Measurements from ENCODE around the gene SEMA3E. TPM values are rescaled to one million over a fixed set of nuclear protein-coding genes. Genes with fewer than 3 reads are reported as not detected.

Gene SEMA3E
- total and polyA plus RNA-seq, 7 donors, result 0.04 to 0.46 (median 0.27) TPM

- DNase-seq, result no peak
- no peaks in the 10 kb centered on the region for H3K27me3 ChIP-seq (ENCODE audit: insufficient read depth in 3 of 3, low read length in 2 of 3)
- no peak for TF ChIP-seq CTCF (IDR thresholded peaks at IDR 0.05)
- intact Hi-C loops (cut with DNase I), result no loop called here
- no peaks in the 10 kb centered on the region for H3K9me3 ChIP-seq
- H3K4me1 ChIP-seq, result no peaks in the 10 kb centered on the region
- WGBS, 3 donors, result 85 to 87% (median 86%) methylated on average over 2 of the region's 2 CpGs
- H3K4me3 ChIP-seq, result no peak overlapping the region
- H3K27ac ChIP-seq, result no peak overlapping the region
- no peaks in the 10 kb centered on the region for H3K36me3 ChIP-seq (ENCODE audit: insufficient read depth in 1 of 2, low read depth in 1 of 2)
- ATAC-seq, result no peak
Observed at GRCh38 chr7:83502636-83503035, 146.3 kb downstream of the SEMA3E start.

- DNase-seq (no peak), ATAC-seq (no peak)
- intact Hi-C loops (cut with DNase I), result no loop called here
- H3K4me3 ChIP-seq, result no peak overlapping the region
- H3K27ac ChIP-seq, result no peak overlapping the region
- no peaks in the 10 kb centered on the region for H3K27me3 ChIP-seq (ENCODE audit: insufficient read depth in 3 of 3, low read length in 2 of 3)
- 89 to 95% (median 91%) methylated on average over 2 of the region's 2 CpGs for WGBS, 3 donors
- H3K9me3 ChIP-seq, result no peaks in the 10 kb centered on the region
- no peaks in the 10 kb centered on the region for H3K4me1 ChIP-seq
- no peak for TF ChIP-seq CTCF (IDR thresholded peaks at IDR 0.05)
- H3K36me3 ChIP-seq (ENCODE audit: insufficient read depth in 1 of 2, low read depth in 1 of 2), result no peaks in the 10 kb centered on the region
Observed at GRCh38 chr7:83494683-83495082, 154.3 kb downstream of the SEMA3E start.

- 78 to 85% (median 81%) methylated on average over 3 of the region's 3 CpGs for WGBS, 3 donors
- TF ChIP-seq CTCF (IDR thresholded peaks at IDR 0.05), result no peak
- intact Hi-C loops (cut with DNase I), result no loop called here
Observed at GRCh38 chr7:83492802-83493201, 156.1 kb downstream of the SEMA3E start.

GRCh38 chr7:83487801-83488200 lies 161.1 kb downstream of the SEMA3E start:
- no peak for ATAC-seq

More at GRCh38 chr7:83492802-83493201, 156.1 kb downstream of the SEMA3E start:
- ATAC-seq, result no peak
- DNase-seq, result no peak
- Histone ChIP-seq H3K27ac (no peak overlapping the region), H3K27me3 (ENCODE audit: insufficient read depth in 3 of 3, low read length in 2 of 3) (no peaks in the 10 kb centered on the region), H3K4me3 (no peak overlapping the region), H3K9me3 (no peaks in the 10 kb centered on the region), H3K36me3 (ENCODE audit: insufficient read depth in 1 of 2, low read depth in 1 of 2) (no peaks in the 10 kb centered on the region), H3K4me1 (no peaks in the 10 kb centered on the region)

More at GRCh38 chr7:83487801-83488200, 161.1 kb downstream of the SEMA3E start:
- DNase-seq, result no peak
- H3K4me3 ChIP-seq, result no peak overlapping the region
- intact Hi-C loops (cut with DNase I), result no loop called here
- no peaks in the 10 kb centered on the region for H3K4me1 ChIP-seq
- no peaks in the 10 kb centered on the region for H3K9me3 ChIP-seq
- TF ChIP-seq CTCF (IDR thresholded peaks at IDR 0.05), result no peak
- no peak overlapping the region for H3K27ac ChIP-seq
- H3K36me3 ChIP-seq (ENCODE audit: insufficient read depth in 1 of 2, low read depth in 1 of 2), result no peaks in the 10 kb centered on the region
- H3K27me3 ChIP-seq (ENCODE audit: insufficient read depth in 3 of 3, low read length in 2 of 3), result no peaks in the 10 kb centered on the region
- WGBS, 3 donors, result 76 to 86% (median 77%) methylated on average over 2 of the region's 2 CpGs

Measured in psoas muscle (tissue), 8 donors.